HepG2 (cell line): ENCODE measurements around the gene APEX1. TPM values are rescaled to one million over a fixed set of nuclear protein-coding genes. Genes with fewer than 3 reads are reported as not detected.
A peak's percentile ranks its signal among the peaks of the same experiment; 100 is the strongest.

Experiments used
- ERF ChIP-seq: IDR thresholded peaks from 2 replicates; pipeline ENCODE4 v1.6.1; 2018; ENCODE audit warnings: missing biosample characterization, missing genetic modification reagents
- GABPA ChIP-seq, 2 experiments: IDR thresholded peaks; 2 replicates each; pipeline ENCODE4 v1.6.1; 2011 to 2016; ENCODE audit warnings: low read depth in 2 of 2, low read length in 1 of 2, missing biosample characterization in 1 of 2, missing genetic modification characterization in 1 of 2
- KLF11 ChIP-seq: IDR thresholded peaks from 2 replicates; pipeline ENCODE4 v1.6.1; 2016; ENCODE audit warnings: missing compliant biosample characterization
- MLX ChIP-seq: IDR thresholded peaks from 2 replicates; pipeline ENCODE4 v1.6.1; 2016
- NFKBIZ ChIP-seq: IDR thresholded peaks from 2 replicates; pipeline ENCODE4 v1.6.1; 2018; ENCODE audit warnings: missing genetic modification reagents, missing compliant biosample characterization
- NR0B2 ChIP-seq: sonication (generic); formaldehyde crosslinking; IDR thresholded peaks from 2 replicates; pipeline ENCODE4 v1.4.0; 2020; ENCODE audit warnings: mild to moderate bottlenecking, missing genetic modification reagents
- RARG ChIP-seq: sonication (generic); formaldehyde crosslinking; IDR thresholded peaks from 2 replicates; pipeline ENCODE4 v1.4.0; 2020; ENCODE audit warnings: low read depth, mild to moderate bottlenecking, missing genetic modification reagents
- SMARCE1 ChIP-seq: fragments of 450-650 bp; IDR thresholded peaks from 2 replicates; pipeline ENCODE4 v1.6.1; 2017; ENCODE audit warnings: borderline replicate concordance
- ZFAT ChIP-seq: sonication (generic); formaldehyde crosslinking; conservative IDR thresholded peaks from 2 replicates; pipeline ENCODE4 v1.8.1; 2023; ENCODE audit warnings: missing genetic modification reagents, inconsistent platforms
- ZIK1 ChIP-seq: sonication (generic); formaldehyde crosslinking; IDR thresholded peaks from 2 replicates; pipeline ENCODE4 v1.5.0; 2020; ENCODE audit warnings: mild to moderate bottlenecking, low read depth, missing genetic modification reagents, borderline replicate concordance
- ZMYM2 ChIP-seq: sonication (generic); formaldehyde crosslinking; IDR thresholded peaks from 2 replicates; pipeline ENCODE4 v1.8.0; 2022; ENCODE audit warnings: mild to moderate bottlenecking, missing genetic modification reagents
- ZNF557 ChIP-seq: sonication (generic); formaldehyde crosslinking; IDR thresholded peaks from 2 replicates; pipeline ENCODE4 v1.4.0; 2020; ENCODE audit warnings: missing genetic modification reagents
- ZNF567 ChIP-seq: sonication (generic); formaldehyde crosslinking; IDR thresholded peaks from 2 replicates; pipeline ENCODE4 v1.8.1; 2023; ENCODE audit warnings: mild to moderate bottlenecking, missing genetic modification reagents, borderline replicate concordance
- ZNF598 ChIP-seq: sonication (generic); formaldehyde crosslinking; IDR thresholded peaks from 2 replicates; pipeline ENCODE4 v1.5.1; 2020; ENCODE audit warnings: mild to moderate bottlenecking, missing genetic modification reagents, borderline replicate concordance
- ZNF713 ChIP-seq: sonication (generic); formaldehyde crosslinking; IDR thresholded peaks from 2 replicates; pipeline ENCODE4 v1.4.0; 2020; ENCODE audit warnings: mild to moderate bottlenecking, missing genetic modification reagents
- polyA plus RNA-seq, 8 experiments: library from polyadenylated mRNA; depleted of rRNA in 3 of 8; stranded (reverse) in 7 of 8; unstranded in 1 of 8; fragments of >200 nt; fragmentation: Illumina TruSeq in 4 of 8; extraction: Trizol in 4 of 8; gene quantifications; 2 replicates each; pipeline versions ENCODE4 v1.2.1 to v1.2.3, GENCODE V29; 2011 to 2016; ENCODE audit warnings: low read depth in 4 of 8, missing spikeins in 1 of 8, mixed read lengths in 1 of 8; ENCODE audit not compliant: insufficient read depth in 1 of 8
- total RNA-seq, 5 experiments: library from RNA; depleted of rRNA; stranded (reverse); fragments of >200 nt; fragmentation: Illumina TruSeq; extraction: Trizol; gene quantifications; 2 replicates each; pipeline ENCODE4 v1.2.3, GENCODE V29; 2016; ENCODE audit warnings: low read depth in 1 of 5
- TF ChIP-seq, protein P1 (sequence below), 2 experiments: fragments of 450-650 bp in 1 of 2; sonication (generic) in 1 of 2; formaldehyde crosslinking; IDR thresholded peaks; 2 replicates each; pipeline versions ENCODE4 v1.5.0 to v1.8.0; 2020 to 2022; ENCODE audit warnings: mild to moderate bottlenecking in 1 of 2, missing genetic modification reagents in 1 of 2
- TF ChIP-seq, protein P2 (sequence below): IDR thresholded peaks from 2 replicates; pipeline ENCODE4 v1.6.1; 2016; ENCODE audit warnings: missing biosample characterization, missing genetic modification reagents, low read depth
- TF ChIP-seq, protein P3 (sequence below): sonication (generic); formaldehyde crosslinking; conservative IDR thresholded peaks from 2 replicates; pipeline ENCODE4 v1.4.0; 2020; ENCODE audit warnings: missing genetic modification reagents

APEX1 gene
- total and polyA plus RNA-seq, 2 of the 13 experiments (the other 11 are each of a cell fraction or from before 2014, with no cell fraction given) = 171 to 405 TPM

- TF ChIP-seq, protein P1, sequence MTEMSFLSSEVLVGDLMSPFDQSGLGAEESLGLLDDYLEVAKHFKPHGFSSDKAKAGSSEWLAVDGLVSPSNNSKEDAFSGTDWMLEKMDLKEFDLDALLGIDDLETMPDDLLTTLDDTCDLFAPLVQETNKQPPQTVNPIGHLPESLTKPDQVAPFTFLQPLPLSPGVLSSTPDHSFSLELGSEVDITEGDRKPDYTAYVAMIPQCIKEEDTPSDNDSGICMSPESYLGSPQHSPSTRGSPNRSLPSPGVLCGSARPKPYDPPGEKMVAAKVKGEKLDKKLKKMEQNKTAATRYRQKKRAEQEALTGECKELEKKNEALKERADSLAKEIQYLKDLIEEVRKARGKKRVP (CRISPR knock-in tag; IDR thresholded peaks at IDR 0.05) = peak in 1 of 2 experiments; percentile 63; a peak in 2 of 4 replicates
- TF ChIP-seq GABPA (IDR thresholded peaks at IDR 0.05; ENCODE audit: low read depth, low read length) (no peak), GABPA (CRISPR knock-in tag; IDR thresholded peaks at IDR 0.05; ENCODE audit: low read depth) (no peak; the same call in none of the 2 replicates), ZNF557 (CRISPR knock-in tag) (no peak), ZNF713 (CRISPR knock-in tag) (peak; percentile 84; the same call in 1 of the 2 replicates), SMARCE1 (no peak), MLX (CRISPR knock-in tag) (peak; percentile 98), ZIK1 (CRISPR knock-in tag) (no peak), NFKBIZ (CRISPR knock-in tag) (no peak), ZMYM2 (CRISPR knock-in tag) (0 out of 2 replicates have a peak, but pooled peaks have one; percentile 12), ZNF598 (peak; percentile 93), ZFAT (CRISPR knock-in tag) (no peak), RARG (CRISPR knock-in tag) (peak; percentile 86; the same call in 1 of the 2 replicates), ZNF567 (CRISPR knock-in tag) (no peak; the same call in 1 of the 2 replicates), KLF11 (peak; percentile 85), ERF (CRISPR knock-in tag) (peak; percentile 83), NR0B2 (CRISPR knock-in tag) (peak; percentile 53; the same call in 1 of the 2 replicates)
- TF ChIP-seq, protein P2, sequence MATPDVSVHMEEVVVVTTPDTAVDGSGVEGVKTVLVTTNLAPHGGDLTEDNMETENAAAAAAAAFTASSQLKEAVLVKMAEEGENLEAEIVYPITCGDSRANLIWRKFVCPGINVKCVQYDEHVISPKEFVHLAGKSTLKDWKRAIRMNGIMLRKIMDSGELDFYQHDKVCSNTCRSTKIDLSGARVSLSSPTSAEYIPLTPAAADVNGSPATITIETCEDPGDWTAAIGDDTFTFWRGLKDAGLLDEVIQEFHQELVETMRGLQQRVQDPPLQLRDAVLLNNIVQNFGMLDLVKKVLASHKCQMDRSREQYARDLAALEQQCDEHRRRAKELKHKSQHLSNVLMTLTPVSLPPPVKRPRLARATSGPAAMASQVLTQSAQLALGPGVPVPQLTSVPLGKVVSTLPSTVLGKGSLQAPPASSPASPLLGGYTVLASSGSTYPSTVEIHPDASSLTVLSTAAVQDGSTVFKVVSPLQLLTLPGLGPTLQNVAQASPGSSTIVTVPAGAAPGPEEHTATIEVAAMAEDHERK (CRISPR knock-in tag) = peak; percentile 78
- TF ChIP-seq, protein P3, sequence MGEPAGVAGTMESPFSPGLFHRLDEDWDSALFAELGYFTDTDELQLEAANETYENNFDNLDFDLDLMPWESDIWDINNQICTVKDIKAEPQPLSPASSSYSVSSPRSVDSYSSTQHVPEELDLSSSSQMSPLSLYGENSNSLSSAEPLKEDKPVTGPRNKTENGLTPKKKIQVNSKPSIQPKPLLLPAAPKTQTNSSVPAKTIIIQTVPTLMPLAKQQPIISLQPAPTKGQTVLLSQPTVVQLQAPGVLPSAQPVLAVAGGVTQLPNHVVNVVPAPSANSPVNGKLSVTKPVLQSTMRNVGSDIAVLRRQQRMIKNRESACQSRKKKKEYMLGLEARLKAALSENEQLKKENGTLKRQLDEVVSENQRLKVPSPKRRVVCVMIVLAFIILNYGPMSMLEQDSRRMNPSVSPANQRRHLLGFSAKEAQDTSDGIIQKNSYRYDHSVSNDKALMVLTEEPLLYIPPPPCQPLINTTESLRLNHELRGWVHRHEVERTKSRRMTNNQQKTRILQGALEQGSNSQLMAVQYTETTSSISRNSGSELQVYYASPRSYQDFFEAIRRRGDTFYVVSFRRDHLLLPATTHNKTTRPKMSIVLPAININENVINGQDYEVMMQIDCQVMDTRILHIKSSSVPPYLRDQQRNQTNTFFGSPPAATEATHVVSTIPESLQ (CRISPR knock-in tag) = 0 out of 2 replicates have a peak, but pooled peaks have one; percentile 47
Measured at GRCh38 chr14:20454516-20455354, at the start of gene APEX1, which contains the start of gene OSGEP (continued).
